HL-60 (cell line): ENCODE data around the gene NLK.

Source experiments
- DNase-seq, 2 experiments: peaks; one replicate each; pipeline ENCODE4 v3.0.0-alpha.2; 2010 to 2020; ENCODE audit warnings: low read depth in 1 of 2, low spot score in 1 of 2
- H3K27ac ChIP-seq: fragments of 250-450 bp; sonication (Bioruptor Pico); replicated peaks from 2 replicates; pipeline ENCODE4 v1.5.1; 2020; ENCODE audit warnings: mild to moderate bottlenecking, moderate library complexity
- H3K27me3 ChIP-seq: fragments of 250-450 bp; sonication (Bioruptor Pico); 2 replicates; pipeline ENCODE4 v1.5.1; 2021; ENCODE audit warnings: mild to moderate bottlenecking, moderate library complexity; ENCODE audit not compliant: insufficient read depth, poor library complexity, severe bottlenecking
- H3K4me3 ChIP-seq: replicated peaks from 2 replicates; pipeline ENCODE4 v1.5.1; 2011; ENCODE audit warnings: mild to moderate bottlenecking, control low read depth, low read length; ENCODE audit not compliant: insufficient read depth
- CTCF ChIP-seq: IDR thresholded peaks from one replicate; pipeline ENCODE4 v1.5.1; 2011; ENCODE audit warnings: low read length, control low read depth, inconsistent platforms; ENCODE audit not compliant: insufficient read depth
- GABPA ChIP-seq: IDR thresholded peaks from 2 replicates; pipeline ENCODE4 v1.6.1; 2012; ENCODE audit warnings: low read depth
- POLR2AphosphoS5 ChIP-seq: IDR thresholded peaks from 2 replicates; pipeline ENCODE4 v1.6.1; 2012; ENCODE audit warnings: low read depth
- SPI1 ChIP-seq: IDR thresholded peaks from 2 replicates; pipeline ENCODE4 v1.6.1; 2012; ENCODE audit warnings: low read depth, mild to moderate bottlenecking, borderline replicate concordance
- TF ChIP-seq, protein P1 (sequence below): IDR thresholded peaks from 2 replicates; pipeline ENCODE4 v1.6.1; 2012; ENCODE audit warnings: low read depth; ENCODE audit not compliant: insufficient replicate concordance

Gene NLK

DNA sequence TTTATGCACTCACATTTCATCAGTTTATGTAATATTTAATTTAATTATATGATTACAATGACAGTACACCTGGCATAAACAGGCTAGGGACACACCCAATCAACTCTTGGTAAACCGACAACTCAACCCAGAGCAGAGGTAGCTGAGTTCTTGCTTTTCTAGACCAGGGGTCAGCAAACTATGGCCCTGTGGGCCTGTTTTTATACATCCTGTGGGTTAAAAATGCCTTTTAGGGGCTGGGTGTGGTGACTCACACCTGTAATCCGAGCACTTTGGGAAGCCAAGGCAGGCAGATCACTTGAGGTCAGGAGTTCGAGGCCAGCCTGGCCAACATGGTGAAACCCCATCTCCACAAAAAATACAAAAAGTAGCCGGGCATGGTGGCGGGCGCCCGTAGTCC, 177.3 kb downstream of the NLK start:
- TF ChIP-seq SPI1 (no peak), CTCF (no peak), POLR2AphosphoS5 (no peak), GABPA (no peak)
- no peaks in the 10 kb centered on the region for H3K27me3 ChIP-seq
- no peak overlapping the region for H3K4me3 ChIP-seq
- DNase-seq, result no peak
- H3K27ac ChIP-seq, result no peak overlapping the region

DNA sequence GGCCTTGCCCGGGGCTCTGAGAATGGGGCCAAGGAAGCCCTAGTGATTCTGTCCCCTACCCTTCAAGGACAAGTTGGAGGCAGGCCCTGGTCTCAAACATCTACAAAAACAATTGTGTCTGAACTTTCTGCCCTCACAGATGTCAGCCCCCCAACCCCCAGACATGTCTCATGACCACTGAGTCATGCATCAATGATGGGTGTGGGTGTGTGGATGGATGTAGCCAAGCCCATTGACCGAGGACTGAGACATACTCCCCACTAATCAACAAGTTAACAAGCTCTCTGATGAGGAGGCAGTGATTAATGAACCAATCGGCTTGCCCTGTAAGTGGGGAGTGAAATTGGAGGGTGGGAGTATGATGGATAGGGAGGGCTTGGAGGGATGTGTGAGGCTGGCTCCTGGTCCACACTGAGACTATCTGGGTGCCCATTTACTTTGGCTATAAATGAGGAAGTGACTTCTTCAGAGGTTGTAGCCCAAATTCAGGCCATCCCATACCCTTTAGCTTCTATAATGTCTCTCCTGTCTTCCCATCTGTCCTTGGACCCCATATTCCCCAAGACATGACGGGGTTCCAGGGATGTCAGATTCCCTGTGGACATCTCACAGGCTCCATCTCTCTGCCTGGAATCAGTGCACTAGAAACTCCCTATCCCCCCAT, 179.4 kb downstream of the NLK start:
- peak; percentile 63 for TF ChIP-seq SPI1
- TF ChIP-seq, protein P1, sequence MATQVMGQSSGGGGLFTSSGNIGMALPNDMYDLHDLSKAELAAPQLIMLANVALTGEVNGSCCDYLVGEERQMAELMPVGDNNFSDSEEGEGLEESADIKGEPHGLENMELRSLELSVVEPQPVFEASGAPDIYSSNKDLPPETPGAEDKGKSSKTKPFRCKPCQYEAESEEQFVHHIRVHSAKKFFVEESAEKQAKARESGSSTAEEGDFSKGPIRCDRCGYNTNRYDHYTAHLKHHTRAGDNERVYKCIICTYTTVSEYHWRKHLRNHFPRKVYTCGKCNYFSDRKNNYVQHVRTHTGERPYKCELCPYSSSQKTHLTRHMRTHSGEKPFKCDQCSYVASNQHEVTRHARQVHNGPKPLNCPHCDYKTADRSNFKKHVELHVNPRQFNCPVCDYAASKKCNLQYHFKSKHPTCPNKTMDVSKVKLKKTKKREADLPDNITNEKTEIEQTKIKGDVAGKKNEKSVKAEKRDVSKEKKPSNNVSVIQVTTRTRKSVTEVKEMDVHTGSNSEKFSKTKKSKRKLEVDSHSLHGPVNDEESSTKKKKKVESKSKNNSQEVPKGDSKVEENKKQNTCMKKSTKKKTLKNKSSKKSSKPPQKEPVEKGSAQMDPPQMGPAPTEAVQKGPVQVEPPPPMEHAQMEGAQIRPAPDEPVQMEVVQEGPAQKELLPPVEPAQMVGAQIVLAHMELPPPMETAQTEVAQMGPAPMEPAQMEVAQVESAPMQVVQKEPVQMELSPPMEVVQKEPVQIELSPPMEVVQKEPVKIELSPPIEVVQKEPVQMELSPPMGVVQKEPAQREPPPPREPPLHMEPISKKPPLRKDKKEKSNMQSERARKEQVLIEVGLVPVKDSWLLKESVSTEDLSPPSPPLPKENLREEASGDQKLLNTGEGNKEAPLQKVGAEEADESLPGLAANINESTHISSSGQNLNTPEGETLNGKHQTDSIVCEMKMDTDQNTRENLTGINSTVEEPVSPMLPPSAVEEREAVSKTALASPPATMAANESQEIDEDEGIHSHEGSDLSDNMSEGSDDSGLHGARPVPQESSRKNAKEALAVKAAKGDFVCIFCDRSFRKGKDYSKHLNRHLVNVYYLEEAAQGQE, result no peak
- no peak overlapping the region for H3K4me3 ChIP-seq
- peaks cover 5% of the 10 kb centered on the region for H3K27me3 ChIP-seq
- DNase-seq, result no peak
- H3K27ac ChIP-seq, result no peak overlapping the region

GRCh38 chr17:28225271-28225670, 182.8 kb downstream of the NLK start:
- TF ChIP-seq POLR2AphosphoS5, result no peak
- no peak for TF ChIP-seq SPI1
- TF ChIP-seq, protein P1, result no peak
- no peak for TF ChIP-seq GABPA
- TF ChIP-seq CTCF, result no peak
- no peak for DNase-seq
- H3K27ac ChIP-seq, result no peak overlapping the region

GRCh38 chr17:28225867-28226266, 183.4 kb downstream of the NLK start:
- Histone ChIP-seq H3K4me3 (no peak overlapping the region), H3K27me3 (peaks cover 35% of the 10 kb centered on the region), H3K27ac (no peak overlapping the region)
- TF ChIP-seq POLR2AphosphoS5 (no peak), GABPA (no peak), CTCF (no peak), SPI1 (no peak)
- TF ChIP-seq, protein P1, result no peak
- no peak for DNase-seq

More at GRCh38 chr17:28225271-28225670, 182.8 kb downstream of the NLK start:
- Histone ChIP-seq H3K4me3 (no peak overlapping the region), H3K27me3 (peaks cover 32% of the 10 kb centered on the region)
